Uterus (tissue), 4 donors: ENCODE measurements around the gene KRTAP5-2. TPM values are rescaled to one million over a fixed set of nuclear protein-coding genes. Genes with fewer than 3 reads are reported as not detected.

ENCODE experiments used
- DNase-seq, 2 donors: peaks; one replicate each; pipeline ENCODE4 v3.0.0-alpha.2; 2019 to 2020
- H3K27ac ChIP-seq, 2 donors: fragments of 200-600 bp; sonication (generic); 1 replicate in 1 of 2; 2 replicates in 1 of 2; pipeline ENCODE4 v1.5.1; 2016 to 2018
- H3K27me3 ChIP-seq, 2 donors: fragments of 200-600 bp; sonication (generic); one replicate each; pipeline ENCODE4 v1.5.1; 2018 to 2019; ENCODE audit warnings: control low read depth in 1 of 2
- H3K36me3 ChIP-seq, 2 donors: fragments of 200-600 bp; sonication (generic); one replicate each; pipeline ENCODE4 v1.5.1; 2019; ENCODE audit warnings: control low read depth in 1 of 2
- H3K4me1 ChIP-seq, 2 donors: fragments of 200-600 bp; sonication (generic); one replicate each; pipeline ENCODE4 v1.5.1; 2018 to 2019; ENCODE audit warnings: control low read depth in 1 of 2
- H3K4me3 ChIP-seq, 2 donors: fragments of 200-600 bp; sonication (generic); 1 replicate in 1 of 2; 2 replicates in 1 of 2; pipeline ENCODE4 v1.5.1; 2018 to 2019; ENCODE audit warnings: mild to moderate bottlenecking in 1 of 2
- H3K9me3 ChIP-seq, 2 donors: fragments of 200-600 bp; sonication (generic); one replicate each; pipeline ENCODE4 v1.5.1; 2019; ENCODE audit warnings: control low read depth in 1 of 2
- POLR2A ChIP-seq, 2 donors: fragments of 450-650 bp; IDR thresholded peaks; one replicate each; pipeline ENCODE4 v1.6.1; 2016; ENCODE audit warnings: antibody characterized with exemption in 2 of 2, mild to moderate bottlenecking in 1 of 2, moderate library complexity in 1 of 2
- intact Hi-C: fragments of 100-400 bp; cut with DNase I; formaldehyde crosslinking; loops from one replicate; pipeline ENCODE4 v1.15.1; 2023; ENCODE audit warnings: low total_unique reads
- total RNA-seq, 4 donors: library from RNA; depleted of rRNA in 3 of 4; stranded (reverse); fragments of >200 nt in 3 of 4; gene quantifications; one replicate each; pipeline versions ENCODE4 v1.1.0 to v1.2.4, GENCODE V29; 2014 to 2023
- TF ChIP-seq, protein P1 (sequence below), 4 experiments: fragments of 200-600 bp in 2 of 4; fragments of 450-650 bp in 2 of 4; sonication (generic) in 2 of 4; IDR thresholded peaks; one replicate each; pipeline ENCODE4 v1.5.1; 2016 to 2019; ENCODE audit warnings: antibody characterized with exemption in 4 of 4, mild to moderate bottlenecking in 2 of 4, moderate library complexity in 1 of 4
- donor health status: DM: yes; HTN: yes; CAD: no.

The KRTAP5-2 gene
- total RNA-seq, 4 donors from 2014 or later, result not detected

DNA sequence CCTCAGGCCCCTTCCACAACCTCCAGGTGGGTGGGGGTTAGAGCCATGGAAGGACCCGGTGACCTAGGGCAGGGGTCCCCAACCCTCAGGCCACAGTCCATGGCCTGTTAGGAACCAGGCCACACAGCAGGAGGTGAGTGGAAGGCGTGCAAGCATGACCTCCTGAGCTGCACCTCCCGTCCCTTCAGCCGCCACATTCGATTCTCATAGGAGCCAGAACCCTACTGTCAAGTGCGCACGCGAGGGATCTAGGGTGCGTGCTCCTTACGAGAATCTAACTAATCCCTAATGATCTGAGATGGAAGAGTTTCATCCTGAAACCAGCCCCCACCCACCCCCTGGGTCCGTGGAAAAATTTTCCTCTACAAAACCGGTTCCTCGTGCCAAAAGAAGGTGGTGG lies 27.4 kb upstream of the KRTAP5-2 start:
- H3K4me1 ChIP-seq, result no peaks in the 10 kb centered on the region
- intact Hi-C loops, result no loop called here
- no peaks in the 10 kb centered on the region for H3K36me3 ChIP-seq
- H3K9me3 ChIP-seq, result no peaks in the 10 kb centered on the region
- TF ChIP-seq, protein P1, sequence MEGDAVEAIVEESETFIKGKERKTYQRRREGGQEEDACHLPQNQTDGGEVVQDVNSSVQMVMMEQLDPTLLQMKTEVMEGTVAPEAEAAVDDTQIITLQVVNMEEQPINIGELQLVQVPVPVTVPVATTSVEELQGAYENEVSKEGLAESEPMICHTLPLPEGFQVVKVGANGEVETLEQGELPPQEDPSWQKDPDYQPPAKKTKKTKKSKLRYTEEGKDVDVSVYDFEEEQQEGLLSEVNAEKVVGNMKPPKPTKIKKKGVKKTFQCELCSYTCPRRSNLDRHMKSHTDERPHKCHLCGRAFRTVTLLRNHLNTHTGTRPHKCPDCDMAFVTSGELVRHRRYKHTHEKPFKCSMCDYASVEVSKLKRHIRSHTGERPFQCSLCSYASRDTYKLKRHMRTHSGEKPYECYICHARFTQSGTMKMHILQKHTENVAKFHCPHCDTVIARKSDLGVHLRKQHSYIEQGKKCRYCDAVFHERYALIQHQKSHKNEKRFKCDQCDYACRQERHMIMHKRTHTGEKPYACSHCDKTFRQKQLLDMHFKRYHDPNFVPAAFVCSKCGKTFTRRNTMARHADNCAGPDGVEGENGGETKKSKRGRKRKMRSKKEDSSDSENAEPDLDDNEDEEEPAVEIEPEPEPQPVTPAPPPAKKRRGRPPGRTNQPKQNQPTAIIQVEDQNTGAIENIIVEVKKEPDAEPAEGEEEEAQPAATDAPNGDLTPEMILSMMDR (IDR thresholded peaks at IDR 0.05), result no peak
- TF ChIP-seq POLR2A (IDR thresholded peaks at IDR 0.05), result no peak
- H3K4me3 ChIP-seq, result no peak overlapping the region
- no peak overlapping the region for H3K27ac ChIP-seq
- DNase-seq, result no peak
- H3K27me3 ChIP-seq, result no peaks in the 10 kb centered on the region

DNA sequence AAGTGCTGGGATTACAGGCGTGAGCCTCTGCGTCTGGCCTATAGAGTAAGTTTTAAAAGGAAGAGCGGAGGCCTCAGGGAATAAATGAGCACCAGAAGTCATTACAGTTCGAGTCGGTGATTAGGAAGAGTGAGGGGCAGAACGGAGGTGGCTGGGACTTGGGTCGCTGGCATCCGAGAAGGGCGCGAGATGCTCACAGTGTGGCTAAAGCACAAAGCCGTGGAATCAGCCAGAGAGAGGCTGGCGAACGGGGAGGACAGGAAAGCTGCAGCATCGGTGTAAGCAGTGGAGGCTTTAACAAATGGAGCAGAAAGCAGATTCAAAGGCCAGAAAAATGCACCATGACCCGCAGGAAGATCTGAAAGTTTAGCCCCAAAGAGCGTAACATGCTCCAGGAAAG lies 26.5 kb upstream of the KRTAP5-2 start:
- TF ChIP-seq POLR2A (IDR thresholded peaks at IDR 0.05), result no peak
- TF ChIP-seq, protein P1 (IDR thresholded peaks at IDR 0.05), result no peak
- DNase-seq, result no peak
- H3K4me3 ChIP-seq, result no peak overlapping the region
- H3K9me3 ChIP-seq, result no peaks in the 10 kb centered on the region
- H3K4me1 ChIP-seq, result no peaks in the 10 kb centered on the region
- intact Hi-C loops, result no loop called here
- H3K27me3 ChIP-seq, result no peaks in the 10 kb centered on the region
- H3K27ac ChIP-seq, result no peak overlapping the region
- H3K36me3 ChIP-seq, result no peaks in the 10 kb centered on the region

DNA sequence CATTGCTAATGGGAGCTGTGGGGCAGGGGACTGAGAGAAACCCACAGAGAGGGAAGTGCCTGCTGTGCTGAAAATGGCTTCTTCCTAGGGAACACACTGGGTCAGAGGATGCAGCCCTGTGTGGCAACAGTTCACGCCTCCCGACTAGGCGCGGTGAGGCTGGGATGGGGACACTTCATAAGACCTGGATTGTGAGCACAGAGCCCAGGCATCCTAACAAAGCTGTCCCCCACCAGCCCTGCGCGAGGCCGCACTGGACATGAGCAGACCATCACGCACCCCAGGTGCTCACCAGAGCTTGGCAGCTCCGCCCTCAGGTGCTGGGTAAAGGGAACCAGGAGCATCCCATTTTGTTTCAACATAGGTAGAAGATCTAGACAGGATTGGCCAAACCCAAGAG lies 25.6 kb upstream of the KRTAP5-2 start:
- intact Hi-C loops, result no loop called here
- Histone ChIP-seq H3K27ac (no peak overlapping the region), H3K9me3 (no peaks in the 10 kb centered on the region), H3K4me1 (no peaks in the 10 kb centered on the region), H3K4me3 (no peak overlapping the region), H3K36me3 (no peaks in the 10 kb centered on the region), H3K27me3 (no peaks in the 10 kb centered on the region)
- DNase-seq, result no peak
- TF ChIP-seq, protein P1 (IDR thresholded peaks at IDR 0.05), result no peak
- no peak for TF ChIP-seq POLR2A (IDR thresholded peaks at IDR 0.05)

DNA sequence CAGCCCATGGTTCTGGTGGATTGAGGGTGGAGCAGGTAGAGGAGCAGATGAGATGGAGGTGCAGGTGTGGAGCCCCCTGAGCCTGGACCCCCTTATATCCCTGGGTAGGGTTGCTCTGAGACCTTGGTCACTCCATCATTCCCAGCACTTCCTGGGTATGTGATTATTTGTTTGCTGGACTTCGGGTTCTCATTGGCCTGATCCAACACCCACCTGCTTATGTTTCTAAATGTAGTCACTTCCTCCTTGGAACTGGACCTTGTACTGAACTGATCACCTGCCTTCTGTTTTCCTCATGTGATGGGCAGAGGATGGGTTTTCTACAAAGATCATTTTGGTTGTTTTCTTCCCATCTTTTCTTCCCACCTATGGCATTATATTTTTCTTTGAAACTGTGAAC lies 24.0 kb upstream of the KRTAP5-2 start, which contains the start of gene KRTAP5-4:
Gene KRTAP5-4, minus strand, starts transcription at position 53 of the 400 bp plus-strand sequence. Its CDS starts 45 bp downstream, at position 8.
- no peak for DNase-seq
- no peaks in the 10 kb centered on the region for H3K9me3 ChIP-seq
- H3K36me3 ChIP-seq, result no peaks in the 10 kb centered on the region
- H3K4me3 ChIP-seq, result no peak within 1 kb of the TSS
- intact Hi-C loops, result no loop called here
- no peaks in the 10 kb centered on the region for H3K4me1 ChIP-seq
- no peak within 1 kb of the TSS for H3K27ac ChIP-seq
- no peaks in the 10 kb centered on the region for H3K27me3 ChIP-seq
- TF ChIP-seq, protein P1 (IDR thresholded peaks at IDR 0.05), result no peak
- no peak for TF ChIP-seq POLR2A (IDR thresholded peaks at IDR 0.05)

DNA sequence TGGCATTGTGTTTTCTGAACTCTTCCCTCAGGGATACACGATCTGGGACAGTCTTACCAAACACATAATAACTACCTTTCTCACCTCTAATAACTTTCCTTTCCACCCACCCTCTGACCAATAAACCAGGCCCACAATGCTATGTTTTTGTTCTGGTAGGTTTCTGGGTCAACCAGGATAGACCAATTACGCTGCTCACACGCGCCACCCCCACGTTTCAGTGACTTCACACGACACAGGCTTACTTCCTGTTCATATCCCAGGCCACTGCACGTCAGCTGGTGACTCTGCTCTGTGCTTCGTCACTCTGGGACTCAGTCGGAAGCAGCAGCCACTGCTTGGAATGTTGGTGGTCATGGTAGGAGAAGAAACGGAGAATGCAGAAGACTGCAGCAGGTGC lies 21.4 kb upstream of the KRTAP5-2 start:
- H3K4me3 ChIP-seq, result no peak overlapping the region
- H3K4me1 ChIP-seq, result no peaks in the 10 kb centered on the region
- TF ChIP-seq, protein P1 (IDR thresholded peaks at IDR 0.05), result no peak
- TF ChIP-seq POLR2A (IDR thresholded peaks at IDR 0.05), result no peak
- no peaks in the 10 kb centered on the region for H3K27me3 ChIP-seq
- intact Hi-C loops, result no loop called here
- H3K27ac ChIP-seq, result no peak overlapping the region
- DNase-seq, result no peak
- H3K9me3 ChIP-seq, result no peaks in the 10 kb centered on the region
- H3K36me3 ChIP-seq, result no peaks in the 10 kb centered on the region
